Measurements from ENCODE around the gene NNT. TPM values are rescaled to one million over a fixed set of nuclear protein-coding genes. Genes with fewer than 3 reads are reported as not detected.
A peak's percentile ranks its signal among the peaks of the same experiment; 100 is the strongest.

The NNT gene
- total RNA-seq (2013), result 41.0 TPM
- polyA plus RNA-seq, result 10 to 100 TPM; 17.1 to 47.2 (median 41.2) TPM
- polyA minus RNA-seq, result 15.4 and 19.7 TPM in 2 replicates
- 14.1 to 69.1 (median 48.3) reads per million in 11 experiments for total RNA-seq

DNA sequence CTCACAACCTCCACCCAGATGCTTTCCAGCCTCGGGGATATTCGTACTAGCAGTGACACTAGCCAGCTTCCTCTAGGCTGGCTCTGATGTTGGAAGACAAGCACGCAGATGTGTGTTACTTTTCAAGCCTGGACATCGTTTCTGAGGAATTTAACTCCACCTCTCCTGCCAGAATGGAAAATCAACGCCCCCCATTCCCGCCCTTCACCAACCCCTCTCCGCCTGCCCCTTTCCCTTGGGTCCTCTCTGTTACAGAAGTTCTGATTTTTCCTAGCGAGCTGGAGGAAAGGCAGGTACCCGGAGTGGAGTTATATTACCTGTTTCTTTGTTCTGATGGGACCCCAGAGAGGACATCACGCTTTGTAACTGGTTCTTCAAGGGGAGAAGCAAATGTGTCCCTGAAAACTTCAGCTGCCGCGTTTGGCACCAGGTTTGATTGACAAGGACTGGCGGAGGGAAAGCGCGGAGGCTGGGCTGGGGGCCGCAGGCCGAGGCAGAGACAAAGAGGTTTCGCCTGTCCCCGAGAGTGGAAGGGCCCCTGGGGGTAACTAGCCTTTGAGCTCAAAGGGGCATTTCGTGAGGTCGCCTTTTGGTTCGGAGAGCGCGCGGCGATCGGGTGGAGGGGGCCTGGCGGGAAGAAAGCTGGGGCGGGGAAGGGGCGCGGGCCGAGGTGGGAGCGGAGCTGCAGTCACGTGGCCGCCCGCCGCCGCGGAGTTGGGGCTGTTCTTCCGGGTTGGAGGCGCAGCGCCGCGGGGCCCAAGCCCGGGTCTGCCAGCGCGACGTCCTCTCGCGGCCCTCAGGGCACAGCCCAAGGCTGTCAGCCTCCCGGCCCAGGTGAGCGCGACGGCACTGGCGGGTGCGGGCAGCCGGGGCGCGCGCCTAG lies at the start of gene NNT:
Gene NNT (plus strand): TSS at position 720 of the 883 bp plus-strand sequence. CDS start 6,016 bp downstream, outside the sequence.
- WGBS (ENCODE audit: insufficient coverage), result under 1% methylated on average over 57 of the region's 60 CpGs
- peaks cover 23 to 26% of the 10 kb centered on the region in 2 donors for H3K4me1 ChIP-seq (ENCODE audit: control insufficient read depth in 1 of 2, insufficient read depth in 2 of 2, low read length in 2 of 2)
- intact Hi-C loops (cut with micrococcal nuclease), result loop anchor here in 1 of 2 donors (5.0 kb wide), 1 partner anchor 45 kb away; the partner anchor contains the start of gene PAIP1
- TF ChIP-seq, protein P1, sequence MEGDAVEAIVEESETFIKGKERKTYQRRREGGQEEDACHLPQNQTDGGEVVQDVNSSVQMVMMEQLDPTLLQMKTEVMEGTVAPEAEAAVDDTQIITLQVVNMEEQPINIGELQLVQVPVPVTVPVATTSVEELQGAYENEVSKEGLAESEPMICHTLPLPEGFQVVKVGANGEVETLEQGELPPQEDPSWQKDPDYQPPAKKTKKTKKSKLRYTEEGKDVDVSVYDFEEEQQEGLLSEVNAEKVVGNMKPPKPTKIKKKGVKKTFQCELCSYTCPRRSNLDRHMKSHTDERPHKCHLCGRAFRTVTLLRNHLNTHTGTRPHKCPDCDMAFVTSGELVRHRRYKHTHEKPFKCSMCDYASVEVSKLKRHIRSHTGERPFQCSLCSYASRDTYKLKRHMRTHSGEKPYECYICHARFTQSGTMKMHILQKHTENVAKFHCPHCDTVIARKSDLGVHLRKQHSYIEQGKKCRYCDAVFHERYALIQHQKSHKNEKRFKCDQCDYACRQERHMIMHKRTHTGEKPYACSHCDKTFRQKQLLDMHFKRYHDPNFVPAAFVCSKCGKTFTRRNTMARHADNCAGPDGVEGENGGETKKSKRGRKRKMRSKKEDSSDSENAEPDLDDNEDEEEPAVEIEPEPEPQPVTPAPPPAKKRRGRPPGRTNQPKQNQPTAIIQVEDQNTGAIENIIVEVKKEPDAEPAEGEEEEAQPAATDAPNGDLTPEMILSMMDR (IDR thresholded peaks at IDR 0.05), result no peak
- peak within 1 kb of the TSS; percentile 89 for H2AFZ ChIP-seq (ENCODE audit: insufficient read depth, low read depth, low read length, poor library complexity, severe bottlenecking)
- peaks cover 17% of the 10 kb centered on the region for H4K20me1 ChIP-seq (ENCODE audit: insufficient read depth, low read length)
- peaks cover 66% of the 10 kb centered on the region for H3K79me2 ChIP-seq (ENCODE audit: insufficient read depth, low read length)
- H3K4me3 ChIP-seq (replicated peaks in 1 of 3; ENCODE audit: low read depth in 2 of 3, low read length in 3 of 3), result peak within 1 kb of the TSS; percentile 75 to 92 (median 82)
- H3K9ac ChIP-seq (ENCODE audit: insufficient read depth, low read length, poor library complexity, severe bottlenecking), result peak within 1 kb of the TSS; percentile 82
- peaks cover 0 to 2% (median 2%) of the 10 kb centered on the region in 7 donors for H3K9me3 Mint-ChIP-seq
- peaks cover 0 to 3% (median 1%) of the 10 kb centered on the region in 3 donors for H3K27me3 Mint-ChIP-seq (ENCODE audit: low read depth in 3 of 3)
- peaks cover 0 to 19% of the 10 kb centered on the region in 2 donors for H3K36me3 ChIP-seq (replicated peaks in 1 of 2; ENCODE audit: control insufficient read depth in 1 of 2, insufficient read depth in 2 of 2, low read length in 2 of 2)
- peak within 1 kb of the TSS; percentile 89 to 95 (median 94) for H3K27ac Mint-ChIP-seq
- peak; percentile 48 to 64 (median 57) for DNase-seq
- peaks cover 10 to 19% of the 10 kb centered on the region in 2 donors for H3K36me3 Mint-ChIP-seq
- H3K9me3 ChIP-seq (replicated peaks in 1 of 2; ENCODE audit: control insufficient read depth in 1 of 2, insufficient read depth in 1 of 2, low read length in 2 of 2), result no peaks in the 10 kb centered on the region
- peaks cover 29% of the 10 kb centered on the region for H3K4me1 Mint-ChIP-seq
- H3K4me3 Mint-ChIP-seq, result peak within 1 kb of the TSS; percentile 99
- peak within 1 kb of the TSS; percentile 74 to 90 for H3K27ac ChIP-seq (ENCODE audit: low read depth in 1 of 2, low read length in 2 of 2)
- H3K4me2 ChIP-seq (replicated peaks; ENCODE audit: extremely low read depth, low read length, poor library complexity, severe bottlenecking), result peak within 1 kb of the TSS; percentile 97
- H3K27me3 ChIP-seq (ENCODE audit: control insufficient read depth in 2 of 2, insufficient read depth in 2 of 2, low read length in 2 of 2), result no peaks in the 10 kb centered on the region

DNA sequence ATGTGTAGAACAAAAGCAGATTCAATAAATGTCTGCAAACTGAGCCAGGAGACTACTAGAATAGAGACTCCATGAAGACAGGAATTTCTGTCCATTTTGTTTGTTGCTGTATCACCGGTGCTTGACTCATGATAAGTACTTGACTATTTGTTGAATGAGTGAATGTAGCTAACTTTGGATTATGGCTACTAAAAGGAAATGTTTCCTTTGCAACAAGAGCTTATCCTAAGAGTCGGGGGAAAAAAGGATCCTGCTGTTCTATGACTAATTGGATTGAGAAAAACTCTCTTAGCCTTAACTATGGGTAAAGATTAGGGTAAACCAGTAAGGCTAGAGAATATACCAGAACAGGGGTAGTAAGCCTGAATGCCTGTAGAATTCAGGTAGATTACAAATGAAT lies 49.6 kb upstream of the NNT start:
- peaks cover 12 to 28% of the 10 kb centered on the region in 2 donors for H3K4me1 ChIP-seq (ENCODE audit: control insufficient read depth in 1 of 2, insufficient read depth in 2 of 2, low read length in 2 of 2)
- WGBS (ENCODE audit: insufficient coverage), result 100% methylated on average over 1 of the region's 2 CpGs
- peaks cover 53% of the 10 kb centered on the region for H4K20me1 ChIP-seq (ENCODE audit: insufficient read depth, low read length)

More for the DNA sequence above, 49.6 kb upstream of the NNT start:
- H2AFZ ChIP-seq (ENCODE audit: insufficient read depth, low read depth, low read length, poor library complexity, severe bottlenecking), result no peak overlapping the region
- no peak overlapping the region for H3K4me3 ChIP-seq (replicated peaks in 1 of 3; ENCODE audit: low read depth in 2 of 3, low read length in 3 of 3)
- Mint-ChIP-seq H3K4me3 (no peak overlapping the region), H3K9me3 (peaks cover 0 to 2% (median 0%) of the 10 kb centered on the region in 7 donors), H3K36me3 (peaks cover 10 to 15% of the 10 kb centered on the region in 2 donors), H3K27ac (no peak overlapping the region), H3K27me3 (ENCODE audit: low read depth in 3 of 3) (peaks cover 0 to 2% (median 0%) of the 10 kb centered on the region in 3 donors), H3K4me1 (peaks cover 22% of the 10 kb centered on the region)
- H3K9ac ChIP-seq (ENCODE audit: insufficient read depth, low read length, poor library complexity, severe bottlenecking), result no peak overlapping the region
- peaks cover 28 to 55% of the 10 kb centered on the region in 2 donors for H3K36me3 ChIP-seq (replicated peaks in 1 of 2; ENCODE audit: control insufficient read depth in 1 of 2, insufficient read depth in 2 of 2, low read length in 2 of 2)
- intact Hi-C loops (cut with micrococcal nuclease), result no loop called here
- no peak overlapping the region for H3K4me2 ChIP-seq (replicated peaks; ENCODE audit: extremely low read depth, low read length, poor library complexity, severe bottlenecking)
- H3K9me3 ChIP-seq (replicated peaks in 1 of 2; ENCODE audit: control insufficient read depth in 1 of 2, insufficient read depth in 1 of 2, low read length in 2 of 2), result no peaks in the 10 kb centered on the region
- peaks cover 69% of the 10 kb centered on the region for H3K79me2 ChIP-seq (ENCODE audit: insufficient read depth, low read length)
- H3K27ac ChIP-seq (ENCODE audit: low read depth in 1 of 2, low read length in 2 of 2), result no peak overlapping the region
- TF ChIP-seq, protein P1 (IDR thresholded peaks at IDR 0.05), result no peak
- no peak for DNase-seq
- no peaks in the 10 kb centered on the region for H3K27me3 ChIP-seq (ENCODE audit: control insufficient read depth in 2 of 2, insufficient read depth in 2 of 2, low read length in 2 of 2)
